ENCODE measurements around the gene TWF2.

GRCh38 chr3:52262447-52262846, 23.5 kb upstream of the TWF2 start:
- no peak for TF ChIP-seq ELK1 (IDR thresholded peaks at IDR 0.05; ENCODE audit: borderline replicate concordance, low read depth, low read length)
- TF ChIP-seq POLR2A (IDR thresholded peaks at IDR 0.05; ENCODE audit: low read depth, low read length), result no peak
- TF ChIP-seq, protein P1, sequence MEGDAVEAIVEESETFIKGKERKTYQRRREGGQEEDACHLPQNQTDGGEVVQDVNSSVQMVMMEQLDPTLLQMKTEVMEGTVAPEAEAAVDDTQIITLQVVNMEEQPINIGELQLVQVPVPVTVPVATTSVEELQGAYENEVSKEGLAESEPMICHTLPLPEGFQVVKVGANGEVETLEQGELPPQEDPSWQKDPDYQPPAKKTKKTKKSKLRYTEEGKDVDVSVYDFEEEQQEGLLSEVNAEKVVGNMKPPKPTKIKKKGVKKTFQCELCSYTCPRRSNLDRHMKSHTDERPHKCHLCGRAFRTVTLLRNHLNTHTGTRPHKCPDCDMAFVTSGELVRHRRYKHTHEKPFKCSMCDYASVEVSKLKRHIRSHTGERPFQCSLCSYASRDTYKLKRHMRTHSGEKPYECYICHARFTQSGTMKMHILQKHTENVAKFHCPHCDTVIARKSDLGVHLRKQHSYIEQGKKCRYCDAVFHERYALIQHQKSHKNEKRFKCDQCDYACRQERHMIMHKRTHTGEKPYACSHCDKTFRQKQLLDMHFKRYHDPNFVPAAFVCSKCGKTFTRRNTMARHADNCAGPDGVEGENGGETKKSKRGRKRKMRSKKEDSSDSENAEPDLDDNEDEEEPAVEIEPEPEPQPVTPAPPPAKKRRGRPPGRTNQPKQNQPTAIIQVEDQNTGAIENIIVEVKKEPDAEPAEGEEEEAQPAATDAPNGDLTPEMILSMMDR (conservative IDR thresholded peaks at IDR 0.05; ENCODE audit: low read depth, low read length), result no peak
